HG03095 (cell line): Measurements from ENCODE around the gene CCL19.

Source experiments
- ATAC-seq: cut with Tn5 transposase; IDR thresholded peaks from one replicate; pipeline ENCODE4 v1.9.1; 2021; ENCODE audit warnings: moderate library complexity; ENCODE audit not compliant: unreplicated experiment

Gene CCL19

DNA sequence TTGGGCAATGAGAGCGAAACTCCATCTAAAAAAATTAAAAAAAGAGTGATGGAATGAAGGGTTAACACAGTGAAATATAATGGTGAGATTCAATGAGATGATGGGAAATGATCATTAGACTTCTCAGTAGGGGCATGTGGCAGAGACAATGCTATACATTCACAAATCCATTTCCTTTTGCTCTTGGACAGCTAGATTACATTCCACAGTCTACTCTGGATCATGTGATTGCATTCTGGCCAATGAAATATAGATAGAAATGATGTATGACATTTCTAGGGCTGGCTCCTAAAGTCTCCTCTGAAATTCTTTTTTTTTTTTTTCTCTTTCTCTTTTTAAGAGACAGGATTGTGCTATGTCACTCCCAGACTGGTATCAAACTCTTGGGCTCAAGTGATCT lies 48.4 kb downstream of the CCL19 start:
- ATAC-seq = no peak
